Esophagus squamous epithelium (tissue), 5 donors: ENCODE results near the gene IGF1R. TPM values are rescaled to one million over a fixed set of nuclear protein-coding genes. Genes with fewer than 3 reads are reported as not detected.
A peak's percentile ranks its signal among the peaks of the same experiment; 100 is the strongest.

ENCODE experiments used
- DNase-seq: peaks from one replicate; lab custom pipeline; 2025; lab: John Stamatoyannopoulos, UW
- H3K27ac ChIP-seq, 4 donors: fragments of 200-600 bp; sonication (generic); one replicate each; pipeline ENCODE4 v1.5.1; 2016 to 2019; ENCODE audit warnings: mild to moderate bottlenecking in 1 of 4
- H3K27me3 ChIP-seq, 4 donors: fragments of 200-600 bp; sonication (generic); 1 replicate in 3 of 4; 2 replicates in 1 of 4; pipeline versions ENCODE4 v1.5.1 to v1.6.0; 2017 to 2021; ENCODE audit warnings: antibody characterized with exemption in 1 of 4
- H3K36me3 ChIP-seq, 3 donors: fragments of 200-600 bp; sonication (generic); one replicate each; pipeline ENCODE4 v1.5.1; 2016 to 2019
- H3K4me1 ChIP-seq, 3 donors: fragments of 200-600 bp; sonication (generic); one replicate each; pipeline ENCODE4 v1.5.1; 2017 to 2019
- H3K4me3 ChIP-seq, 4 donors: fragments of 200-600 bp; sonication (generic); 1 replicate in 3 of 4; 2 replicates in 1 of 4; pipeline ENCODE4 v1.5.1; 2016 to 2019; ENCODE audit warnings: mild to moderate bottlenecking in 2 of 4, moderate library complexity in 1 of 4
- H3K9me3 ChIP-seq, 3 donors: fragments of 200-600 bp; sonication (generic); one replicate each; pipeline ENCODE4 v1.5.1; 2016 to 2019
- POLR2A ChIP-seq, 4 donors: fragments of 450-650 bp; IDR thresholded peaks; one replicate each; pipeline ENCODE4 v1.6.1; 2017; ENCODE audit warnings: antibody characterized with exemption in 4 of 4, mild to moderate bottlenecking in 4 of 4, moderate library complexity in 3 of 4
- WGBS, 2 donors: methylation state at CpG; one replicate each; pipeline ENCODE4 v1.1.5; 2018; 5-methylcytosine and 5-hydroxymethylcytosine counted together
- intact Hi-C: fragments of 100-400 bp; cut with DNase I; formaldehyde crosslinking; loops from one replicate; pipeline ENCODE4 v1.15.0; 2022
- total RNA-seq, 4 donors: library from RNA; depleted of rRNA; stranded (reverse); fragments of >200 nt; gene quantifications; one replicate each; pipeline ENCODE4 v1.1.0, GENCODE V29; 2016
- TF ChIP-seq, protein P1 (sequence below), 6 experiments: fragments of 450-650 bp in 4 of 6; fragments of 200-600 bp in 2 of 6; sonication (generic) in 2 of 6; IDR thresholded peaks; one replicate each; pipeline ENCODE4 v1.5.1; 2016 to 2019; ENCODE audit warnings: antibody characterized with exemption in 6 of 6, mild to moderate bottlenecking in 4 of 6, moderate library complexity in 4 of 6
- donor health status: DM: yes; HTN: yes; CAD: no.

Gene IGF1R
- total RNA-seq, 4 donors from 2014 or later: 20.5 to 54.8 (median 40.4) TPM

DNA sequence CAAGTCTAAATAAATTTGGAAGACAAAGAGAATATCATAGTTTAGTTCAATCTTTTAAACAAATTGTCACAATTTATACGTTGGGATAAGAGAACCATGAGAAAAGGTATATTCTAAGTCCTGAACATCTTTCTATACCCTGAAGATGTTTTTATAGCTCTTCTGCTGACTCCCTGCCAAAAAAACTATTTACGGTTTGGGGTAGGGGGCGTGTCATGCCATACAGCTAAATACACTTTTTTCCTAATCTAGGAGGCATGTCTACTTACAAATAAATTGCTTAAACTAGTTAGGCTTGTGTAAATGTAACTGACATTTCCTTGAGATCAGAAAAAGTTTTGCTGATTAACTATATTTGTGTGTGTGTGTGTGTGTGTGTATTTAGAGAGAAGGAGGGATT lies 195.9 kb downstream of the IGF1R start:
- Histone ChIP-seq H3K4me3 (no peak overlapping the region), H3K36me3 (no peaks in the 10 kb centered on the region), H3K27ac (no peak overlapping the region), H3K27me3 (no peaks in the 10 kb centered on the region), H3K9me3 (no peaks in the 10 kb centered on the region), H3K4me1 (peaks cover 0 to 33% (median 5%) of the 10 kb centered on the region in 3 donors)
- no peak for TF ChIP-seq POLR2A (IDR thresholded peaks at IDR 0.05)
- TF ChIP-seq, protein P1, sequence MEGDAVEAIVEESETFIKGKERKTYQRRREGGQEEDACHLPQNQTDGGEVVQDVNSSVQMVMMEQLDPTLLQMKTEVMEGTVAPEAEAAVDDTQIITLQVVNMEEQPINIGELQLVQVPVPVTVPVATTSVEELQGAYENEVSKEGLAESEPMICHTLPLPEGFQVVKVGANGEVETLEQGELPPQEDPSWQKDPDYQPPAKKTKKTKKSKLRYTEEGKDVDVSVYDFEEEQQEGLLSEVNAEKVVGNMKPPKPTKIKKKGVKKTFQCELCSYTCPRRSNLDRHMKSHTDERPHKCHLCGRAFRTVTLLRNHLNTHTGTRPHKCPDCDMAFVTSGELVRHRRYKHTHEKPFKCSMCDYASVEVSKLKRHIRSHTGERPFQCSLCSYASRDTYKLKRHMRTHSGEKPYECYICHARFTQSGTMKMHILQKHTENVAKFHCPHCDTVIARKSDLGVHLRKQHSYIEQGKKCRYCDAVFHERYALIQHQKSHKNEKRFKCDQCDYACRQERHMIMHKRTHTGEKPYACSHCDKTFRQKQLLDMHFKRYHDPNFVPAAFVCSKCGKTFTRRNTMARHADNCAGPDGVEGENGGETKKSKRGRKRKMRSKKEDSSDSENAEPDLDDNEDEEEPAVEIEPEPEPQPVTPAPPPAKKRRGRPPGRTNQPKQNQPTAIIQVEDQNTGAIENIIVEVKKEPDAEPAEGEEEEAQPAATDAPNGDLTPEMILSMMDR (IDR thresholded peaks at IDR 0.05): no peak
- 28 to 58% methylated on average over 3 of the region's 3 CpGs for WGBS, 2 donors
- intact Hi-C loops: loop anchor here (10.0 kb wide), 1 partner anchor 59 kb away; no protein-coding TSS in a partner anchor
- DNase-seq: no peak

- no peak overlapping the region for H3K27ac ChIP-seq
- WGBS, 2 donors: 43 to 47% methylated on average over 6 of the region's 6 CpGs
- H3K4me1 ChIP-seq: peaks cover 3 to 43% (median 8%) of the 10 kb centered on the region in 3 donors
- no peak overlapping the region for H3K4me3 ChIP-seq
- H3K27me3 ChIP-seq: no peaks in the 10 kb centered on the region
- intact Hi-C loops: loop anchor here (10.0 kb wide), 1 partner anchor 61 kb away; no protein-coding TSS in a partner anchor
- no peak for TF ChIP-seq POLR2A (IDR thresholded peaks at IDR 0.05)
- TF ChIP-seq, protein P1 (IDR thresholded peaks at IDR 0.05): no peak
- no peak for DNase-seq
- H3K9me3 ChIP-seq: no peaks in the 10 kb centered on the region
- no peaks in the 10 kb centered on the region for H3K36me3 ChIP-seq
These were observed 197.0 kb downstream of the IGF1R start for GRCh38 chr15:98845138-98845884.

DNA sequence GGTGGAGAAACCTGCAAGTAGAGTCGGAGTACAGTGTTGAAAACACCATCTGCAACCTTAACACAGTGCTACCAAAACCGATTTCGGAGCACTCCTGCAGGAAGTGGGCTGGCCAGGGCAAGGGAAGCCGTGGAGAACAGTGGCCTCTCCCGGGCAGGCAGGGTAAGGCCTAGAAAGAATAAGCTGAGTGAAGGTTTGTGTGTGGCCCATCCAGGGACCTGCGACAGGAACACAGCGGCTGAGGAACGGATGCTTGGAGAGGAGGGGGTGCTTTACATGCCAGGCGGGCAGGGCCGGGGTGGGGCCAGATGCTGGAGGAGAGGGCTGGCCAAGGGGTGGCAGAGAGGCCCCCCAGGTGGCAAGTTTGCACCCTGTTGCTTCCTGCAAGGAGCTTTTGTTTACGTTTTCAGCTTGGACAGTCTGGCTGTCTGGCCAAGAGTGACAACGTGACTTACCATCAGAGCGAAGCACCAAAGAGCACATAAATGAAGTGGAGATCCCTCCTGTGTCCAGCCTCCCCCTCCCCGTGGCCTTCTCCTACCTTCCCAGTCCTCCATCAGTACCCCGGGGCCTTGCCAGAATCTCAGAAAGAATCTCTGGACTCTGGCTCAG lies 202.7 kb downstream of the IGF1R start:
- Histone ChIP-seq H3K27ac (peak overlapping the region; percentile 82 to 90 (median 88)), H3K27me3 (no peaks in the 10 kb centered on the region), H3K9me3 (no peaks in the 10 kb centered on the region), H3K4me1 (peaks cover 31 to 71% (median 47%) of the 10 kb centered on the region in 3 donors), H3K36me3 (no peaks in the 10 kb centered on the region), H3K4me3 (peak overlapping the region in 3 of 4 donors; percentile 57 to 76 (median 60))
- intact Hi-C loops: no loop called here
- TF ChIP-seq POLR2A (IDR thresholded peaks at IDR 0.05): no peak
- TF ChIP-seq, protein P1 (IDR thresholded peaks at IDR 0.05): peak in 5 of 6 experiments; percentile 68 to 83 (median 74)
- 7 to 15% methylated on average over 9 to 15 of the region's 15 CpGs for WGBS, 2 donors
- peak; percentile 10 for DNase-seq

- H3K27me3 ChIP-seq: no peaks in the 10 kb centered on the region
- DNase-seq: peak; percentile 24
- no peaks in the 10 kb centered on the region for H3K36me3 ChIP-seq
- 2 to 3% methylated on average over 8 of the region's 8 CpGs for WGBS, 2 donors
- TF ChIP-seq, protein P1 (IDR thresholded peaks at IDR 0.05): peak in 4 of 6 experiments; percentile 6 to 29 (median 8)
- peak in 1 of 4 donors; percentile 49 for TF ChIP-seq POLR2A (IDR thresholded peaks at IDR 0.05)
- H3K4me3 ChIP-seq: peak overlapping the region; percentile 46 to 76 (median 58)
- H3K4me1 ChIP-seq: peaks cover 44 to 92% (median 54%) of the 10 kb centered on the region in 3 donors
- H3K9me3 ChIP-seq: no peaks in the 10 kb centered on the region
- intact Hi-C loops: no loop called here
- H3K27ac ChIP-seq: peak overlapping the region; percentile 82 to 90 (median 88)
These were observed 204.8 kb downstream of the IGF1R start for GRCh38 chr15:98853161-98853560.
